ENCODE data around the gene ERBB3.

Gene ERBB3

DNA sequence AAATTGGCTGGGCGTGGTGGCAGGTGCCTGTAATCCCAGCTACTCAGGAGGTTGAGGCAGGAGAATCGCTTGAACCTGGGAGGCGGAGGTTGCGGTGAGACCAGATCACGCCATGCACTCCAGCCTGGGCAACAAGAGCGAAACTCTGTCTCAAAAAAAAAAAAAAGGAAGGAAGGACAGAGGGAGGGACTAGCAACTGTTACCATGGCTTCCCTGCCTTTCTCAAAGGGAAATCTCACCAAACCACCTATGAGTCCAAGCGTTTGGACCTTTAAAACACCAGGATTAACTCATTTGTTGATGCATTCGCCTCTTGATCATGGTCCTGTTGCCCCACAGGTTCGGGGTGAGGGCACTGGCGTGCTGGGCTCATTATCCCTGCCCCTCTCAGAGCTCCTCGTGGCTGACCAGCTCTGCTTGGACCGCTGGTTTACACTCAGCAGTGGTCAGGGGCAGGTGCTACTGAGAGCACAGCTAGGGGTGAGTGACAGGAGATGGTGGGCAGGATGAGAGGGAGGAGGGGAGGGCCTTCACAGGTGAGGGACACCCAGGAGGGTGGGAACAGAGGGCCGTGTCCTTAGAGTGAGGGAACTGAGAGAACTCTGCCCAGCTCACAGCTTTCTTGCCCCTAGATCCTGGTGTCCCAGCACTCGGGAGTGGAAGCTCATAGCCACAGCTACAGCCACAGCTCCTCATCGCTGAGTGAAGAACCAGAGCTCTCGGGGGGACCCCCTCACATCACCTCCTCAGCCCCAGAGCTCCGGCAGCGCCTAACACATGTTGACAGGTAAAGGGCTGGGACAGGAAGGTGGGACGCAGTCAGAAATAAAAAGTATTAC is 62.2 kb downstream of the ERBB3 start:
- no peak for DNase-seq

DNA sequence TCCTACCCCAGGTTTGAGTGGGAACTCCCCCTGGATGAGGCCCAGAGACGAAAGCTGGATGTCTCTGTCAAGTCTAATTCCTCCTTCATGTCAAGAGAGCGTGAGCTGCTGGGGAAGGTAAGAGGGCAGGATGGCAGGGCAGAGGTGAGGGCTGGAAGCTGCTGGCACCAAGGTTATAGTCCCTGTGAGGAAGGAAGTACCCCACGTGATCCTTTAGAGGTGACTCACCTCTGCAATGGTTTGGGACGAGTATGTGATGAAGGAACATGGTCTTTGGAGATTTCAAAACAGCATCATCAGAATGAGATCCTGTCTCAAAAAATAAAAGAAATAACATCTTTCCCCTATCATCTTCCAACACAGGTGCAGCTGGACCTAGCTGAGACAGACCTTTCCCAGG is 63.3 kb downstream of the ERBB3 start:
- DNase-seq = no peak

DNA sequence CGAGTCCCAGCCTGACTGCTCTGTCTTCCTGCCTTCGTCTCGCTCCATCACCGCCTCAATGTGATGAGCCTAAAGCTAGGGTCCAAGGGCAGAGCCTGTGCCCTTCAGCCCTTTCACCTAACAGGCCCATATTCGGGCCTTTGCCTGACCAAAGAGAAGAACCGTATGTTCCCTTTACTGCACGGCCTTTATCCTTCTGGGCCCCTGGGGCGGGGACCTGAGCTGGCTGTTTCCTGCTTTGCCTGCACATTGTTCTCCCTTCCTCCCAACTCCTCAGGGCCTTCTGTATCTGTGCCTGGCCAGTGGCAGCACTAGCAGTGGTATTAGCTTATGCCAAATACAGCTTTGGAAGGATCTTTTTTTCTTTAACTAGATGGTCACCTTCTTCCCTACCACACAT is 63.9 kb downstream of the ERBB3 start:
- DNase-seq = no peak

- DNase-seq = no peak
These were observed 65.3 kb downstream of the ERBB3 start for GRCh38 chr12:56145217-56145616.

DNA sequence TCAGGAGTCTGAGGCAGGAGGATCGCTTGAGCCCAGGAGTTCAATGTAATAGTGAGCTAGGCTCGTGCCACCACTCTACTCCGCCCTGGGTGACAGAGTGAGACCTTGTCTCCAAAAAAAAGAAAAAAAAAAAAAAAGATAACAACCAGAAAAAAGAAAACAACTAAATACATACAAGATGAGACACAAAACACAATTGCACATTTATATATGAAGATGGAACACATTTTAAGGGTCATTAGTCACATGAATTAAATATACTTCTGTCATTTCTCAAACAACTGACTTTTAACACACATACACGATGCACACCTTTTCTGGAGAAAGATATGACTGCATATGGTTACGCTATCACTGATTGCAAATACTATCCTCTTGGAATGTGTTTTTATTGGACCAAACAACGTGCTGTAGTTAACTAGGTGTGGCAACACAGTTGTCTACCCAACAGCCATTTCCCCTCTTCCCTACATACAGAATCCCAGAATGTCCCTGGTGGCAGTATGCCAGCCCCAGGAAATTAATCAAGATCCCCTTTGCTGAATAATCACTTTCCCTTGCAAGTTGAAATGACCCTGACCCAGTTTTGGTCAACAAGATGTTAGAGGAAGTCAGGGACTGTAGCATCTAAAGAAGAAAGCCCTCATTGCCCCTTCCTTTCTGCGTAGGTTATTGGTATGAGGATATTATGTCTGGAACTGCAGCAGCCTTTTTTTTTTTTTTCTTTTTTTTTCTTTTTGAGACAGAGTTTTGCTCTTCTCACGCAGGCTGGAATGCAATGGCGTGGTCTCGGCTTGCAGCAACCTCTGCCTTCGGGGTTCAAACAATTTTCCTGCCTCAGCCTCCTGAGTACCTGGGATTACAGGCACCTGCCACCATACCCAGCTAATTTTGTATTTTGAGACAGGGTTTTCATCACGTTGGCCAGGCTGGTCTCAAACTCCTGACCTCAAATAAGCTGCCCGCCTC is 66.8 kb downstream of the ERBB3 start:
- DNase-seq = no peak

DNA sequence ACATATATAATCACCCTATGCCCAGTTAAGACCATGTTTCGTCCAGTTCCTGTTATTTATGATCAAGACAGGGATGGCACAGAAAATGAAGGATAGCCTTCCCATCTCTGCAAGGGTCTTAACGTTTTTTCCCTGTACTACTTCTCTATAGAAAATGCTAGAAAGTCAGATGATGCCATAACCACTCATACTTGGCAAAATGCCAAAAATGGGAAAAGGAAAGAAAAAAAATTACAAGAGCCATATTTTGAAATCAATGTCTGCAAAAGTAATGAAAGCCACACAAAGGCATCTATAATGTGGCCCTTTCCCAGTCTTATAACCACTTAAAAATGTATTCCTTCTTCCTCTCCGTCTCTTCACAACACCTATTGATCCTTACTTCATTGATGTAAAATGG is 70.6 kb downstream of the ERBB3 start:
- no peak for DNase-seq

- peak; percentile 63 to 65 for DNase-seq
These were observed 71.7 kb downstream of the ERBB3 start for GRCh38 chr12:56151672-56152131.

DNA sequence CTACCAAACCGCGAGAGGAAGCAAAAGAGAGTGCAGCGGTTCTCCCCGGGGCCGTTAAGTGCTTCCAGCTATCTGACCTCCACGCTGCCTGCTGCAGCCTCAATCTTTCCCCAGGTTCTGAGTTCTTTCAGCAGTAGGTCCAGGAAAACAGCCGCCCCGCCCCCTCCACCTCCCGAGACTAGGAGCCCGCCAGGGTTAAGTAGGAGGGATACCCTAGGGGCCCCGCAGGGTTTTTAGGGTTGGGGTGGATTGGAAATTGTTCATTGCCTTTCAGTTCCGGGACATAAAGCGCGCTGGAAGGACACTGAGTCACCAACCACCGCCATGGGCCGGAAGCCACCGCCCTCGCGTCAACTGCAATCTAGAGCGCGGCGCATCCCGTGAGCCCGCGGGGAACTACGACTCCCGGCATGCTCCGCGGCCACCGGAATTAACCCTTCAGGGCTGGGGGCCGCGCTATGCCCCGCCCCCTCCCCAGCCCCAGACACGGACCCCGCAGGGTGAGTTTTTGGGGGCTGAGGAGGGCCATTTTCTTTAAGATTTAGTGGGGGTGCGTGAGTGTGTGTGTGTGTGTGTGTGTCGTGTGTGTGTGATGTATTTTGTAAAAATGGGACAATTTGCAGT is 72.3 kb downstream of the ERBB3 start, which contains the start of gene MYL6B:
TSS of gene MYL6B (plus strand) at position 456 of the 624 bp plus-strand sequence. CDS start 1,332 bp downstream, outside the sequence.
- DNase-seq = peak; percentile 91 to 93

All from activated CD4-positive, alpha-beta T cell treated with anti-CD3 and anti-CD28 coated beads, Interleukin-2, amount 50 U/mL, for 4 hours (primary cell).